SKM-1 treated with dmso at 0.1 percent for 144 hours (cell line): ENCODE data around the gene BBS4.
"Not testable (repeated sequence)": the region's sequence is repeated elsewhere in the genome, so short reads cannot be mapped to it uniquely, and the experiment has no call there.

ENCODE experiments used
- DNase-seq: peaks from one replicate; lab custom pipeline; 2025; ENCODE audit not compliant: unreplicated experiment; lab: John Stamatoyannopoulos, UW

The BBS4 gene, protein sequence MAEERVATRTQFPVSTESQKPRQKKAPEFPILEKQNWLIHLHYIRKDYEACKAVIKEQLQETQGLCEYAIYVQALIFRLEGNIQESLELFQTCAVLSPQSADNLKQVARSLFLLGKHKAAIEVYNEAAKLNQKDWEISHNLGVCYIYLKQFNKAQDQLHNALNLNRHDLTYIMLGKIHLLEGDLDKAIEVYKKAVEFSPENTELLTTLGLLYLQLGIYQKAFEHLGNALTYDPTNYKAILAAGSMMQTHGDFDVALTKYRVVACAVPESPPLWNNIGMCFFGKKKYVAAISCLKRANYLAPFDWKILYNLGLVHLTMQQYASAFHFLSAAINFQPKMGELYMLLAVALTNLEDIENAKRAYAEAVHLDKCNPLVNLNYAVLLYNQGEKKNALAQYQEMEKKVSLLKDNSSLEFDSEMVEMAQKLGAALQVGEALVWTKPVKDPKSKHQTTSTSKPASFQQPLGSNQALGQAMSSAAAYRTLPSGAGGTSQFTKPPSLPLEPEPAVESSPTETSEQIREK

DNA sequence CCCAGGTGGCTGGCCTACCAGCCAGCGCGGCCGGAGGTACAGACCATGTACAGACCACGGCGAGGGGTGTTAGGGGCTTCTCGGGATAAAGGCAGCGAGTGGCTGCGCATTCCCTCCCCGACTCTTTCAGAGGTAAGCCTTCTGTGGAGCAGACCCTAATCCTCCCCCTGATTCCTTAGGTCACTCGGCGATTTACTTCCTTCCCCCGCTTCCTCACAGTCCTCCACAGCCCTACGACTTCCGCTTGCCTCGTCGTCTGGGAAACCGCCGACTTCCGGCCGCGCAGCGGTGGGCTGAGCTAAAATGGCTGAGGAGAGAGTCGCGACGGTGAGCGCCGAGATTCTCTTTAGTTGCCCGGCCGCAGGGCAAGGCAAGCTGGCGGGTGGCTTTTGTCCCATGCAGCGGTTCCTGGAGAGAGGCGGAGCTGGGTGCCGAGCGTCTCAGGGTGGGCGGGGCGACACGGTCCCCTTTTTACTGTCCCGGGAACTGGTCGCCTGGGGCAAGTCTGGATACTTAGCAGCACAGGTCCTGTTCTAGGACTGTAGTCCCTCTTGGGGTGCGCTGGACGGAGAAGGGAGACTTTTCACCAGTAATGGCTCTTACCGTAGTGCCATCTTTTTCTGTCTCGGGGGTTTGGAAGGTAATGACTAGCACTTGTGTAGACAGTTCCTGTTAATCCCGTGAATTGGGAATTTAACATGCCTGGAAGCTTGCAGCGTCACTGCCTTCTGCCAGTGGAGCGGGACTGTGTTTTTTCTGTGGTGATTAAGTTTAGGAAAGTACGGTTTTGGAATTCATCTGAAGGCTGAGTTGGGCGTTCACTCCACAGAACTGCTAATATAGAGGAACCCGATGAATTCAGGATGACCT lies at the start of gene BBS4, which contains the start of gene HIGD2B:
BBS4 (plus strand) TSS at position 283 of the 870 bp plus-strand sequence; CDS start at position 304, 21 bp downstream.
HIGD2B (minus strand) TSS at position 258 of the 870 bp plus-strand sequence. CDS start 9,808 bp downstream, outside the sequence.
- no peak for DNase-seq

DNA sequence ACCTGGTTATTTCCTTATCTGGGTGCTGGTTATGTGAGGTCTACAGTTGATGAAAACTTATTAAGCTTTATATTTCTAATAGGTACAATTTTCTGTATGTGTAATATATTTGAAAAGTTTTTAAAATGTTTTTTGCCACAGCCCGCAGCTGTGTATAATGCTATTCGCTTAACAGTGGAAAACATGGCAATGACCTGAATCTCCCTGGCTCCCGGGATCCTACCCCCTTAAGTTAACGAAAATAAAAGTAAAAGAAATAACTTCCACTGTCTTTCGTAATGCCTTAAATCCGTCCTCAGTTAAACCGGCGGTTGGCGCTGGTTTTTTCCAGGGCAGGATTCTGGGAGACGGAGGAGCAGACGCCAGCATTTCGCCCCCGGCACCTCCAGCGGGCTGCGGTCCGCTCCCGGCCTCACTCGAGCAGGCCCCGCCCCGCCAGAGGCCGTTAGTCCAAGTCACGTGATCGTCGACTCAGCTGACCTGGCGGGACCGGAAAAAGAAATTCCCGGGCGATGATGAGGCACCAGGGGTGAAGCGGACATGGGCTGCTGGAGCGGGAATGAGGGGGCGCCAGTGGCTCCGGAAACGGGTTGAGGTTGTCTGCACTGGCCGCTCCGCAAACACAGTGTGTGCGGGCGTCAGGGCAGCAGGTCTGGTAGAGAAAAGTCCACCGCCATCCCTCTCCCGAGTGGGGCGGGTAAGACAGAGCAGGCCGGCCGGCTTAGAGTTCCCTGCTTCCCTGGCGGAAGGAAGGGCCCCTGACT lies 49.3 kb upstream of the BBS4 start:
- not testable (repeated sequence) for DNase-seq

DNA sequence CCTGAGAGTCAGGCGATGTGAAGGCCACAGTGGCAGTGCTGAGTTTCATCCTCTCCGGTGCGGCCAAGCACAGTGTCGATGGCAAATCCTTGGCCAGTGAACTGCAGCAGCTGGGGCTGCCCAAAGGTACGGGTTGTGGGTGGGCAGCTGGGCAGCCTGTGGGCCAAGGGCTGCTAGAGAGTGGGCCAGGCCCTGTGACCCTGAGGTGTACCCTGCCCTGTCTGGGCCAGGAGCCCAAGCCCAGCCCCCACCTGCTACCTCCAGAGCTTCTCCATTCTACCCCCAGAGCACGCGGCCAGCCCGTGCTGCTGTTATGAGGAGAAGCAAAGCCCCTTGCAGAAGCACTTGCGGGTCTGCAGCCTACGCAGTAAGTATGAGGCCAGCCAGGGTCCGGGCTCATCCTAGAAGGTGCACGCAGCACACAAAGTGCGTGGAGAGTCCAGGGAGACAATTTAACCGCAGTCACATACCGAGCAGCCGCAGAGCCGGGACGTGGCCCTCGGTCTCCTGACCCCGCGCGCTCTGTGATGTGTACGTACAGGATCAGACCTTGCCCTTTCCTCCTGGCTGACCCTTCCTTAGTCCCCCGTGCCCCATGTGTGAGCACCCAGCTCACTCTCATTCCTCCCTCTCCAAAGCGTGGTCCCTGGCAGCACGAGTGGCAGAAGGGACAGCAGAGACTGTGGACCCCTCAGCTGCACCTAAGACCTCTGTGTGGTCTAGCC lies 46.1 kb upstream of the BBS4 start:
- not testable (repeated sequence) for DNase-seq

DNA sequence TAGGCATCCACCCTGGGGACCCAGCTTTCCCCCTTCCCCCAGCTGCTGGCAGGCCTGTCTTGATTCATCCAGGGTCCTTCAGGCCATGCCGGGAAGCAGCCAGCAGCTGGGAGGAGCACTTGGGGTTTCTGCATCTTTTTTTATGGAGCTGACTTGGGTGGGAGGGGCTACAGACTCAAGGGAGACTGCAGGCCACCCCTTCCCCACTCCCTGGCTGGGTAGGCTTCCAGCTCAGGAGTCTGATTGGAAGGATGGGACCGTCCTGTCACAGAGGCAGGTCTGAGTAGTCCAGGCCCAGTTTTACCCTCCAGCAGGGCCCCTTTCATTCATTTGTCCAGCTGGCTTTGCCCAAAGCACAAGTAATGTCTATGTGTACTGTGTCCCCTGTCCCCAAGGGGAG lies 43.7 kb upstream of the BBS4 start:
- not testable (repeated sequence) for DNase-seq

DNA sequence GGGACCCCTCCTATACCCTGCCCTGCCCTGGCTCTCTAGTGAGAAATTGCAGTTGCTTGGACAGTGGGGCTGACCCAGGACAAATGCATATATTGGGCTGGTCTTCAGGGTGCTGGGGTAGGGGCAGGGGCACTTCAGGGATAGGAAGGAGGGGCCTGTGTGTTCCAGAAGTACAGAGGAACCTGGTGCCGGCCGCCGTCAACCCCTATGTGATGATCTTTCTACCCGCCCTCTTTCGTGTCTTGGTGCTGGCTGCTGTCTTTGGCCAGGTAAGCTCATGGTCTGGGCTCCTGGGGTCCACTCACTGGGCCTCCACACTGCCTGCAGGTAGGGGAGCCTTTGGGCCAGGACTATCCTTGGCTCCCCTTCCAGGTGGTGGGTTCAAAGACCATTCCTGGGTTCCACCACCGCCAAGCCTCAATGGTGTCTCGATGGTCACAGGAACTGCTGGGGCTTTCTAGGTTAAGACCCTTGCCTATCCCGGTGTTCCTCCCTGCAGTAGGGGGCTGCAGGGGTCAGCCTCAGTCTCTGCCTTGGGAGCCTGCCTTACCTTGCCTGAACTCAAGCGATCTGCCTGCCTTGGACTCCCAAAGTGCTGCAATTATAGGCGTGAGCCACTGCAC lies 37.3 kb upstream of the BBS4 start:
- DNase-seq = not testable (repeated sequence)

DNA sequence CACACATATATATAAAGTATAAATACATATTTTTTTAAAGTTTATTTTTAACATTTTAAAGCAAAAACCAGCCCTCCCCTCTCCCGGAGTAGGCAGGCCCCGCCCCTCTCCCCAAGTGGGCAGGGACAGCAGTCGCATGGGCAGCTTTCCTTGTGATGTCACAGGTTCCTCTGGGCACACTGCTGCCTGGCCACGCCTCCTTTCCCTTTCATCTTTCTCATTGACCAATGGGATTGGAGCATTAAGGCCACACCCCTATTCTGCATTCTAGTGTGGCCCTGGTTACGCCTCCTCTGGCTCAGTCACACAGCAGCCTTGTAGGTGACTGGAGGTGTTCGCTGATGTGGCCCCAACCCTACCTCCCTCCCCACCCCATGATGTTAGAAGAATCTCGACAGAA lies 31.6 kb upstream of the BBS4 start, which contains the start of gene GOLGA6B:
GOLGA6B (plus strand) TSS at position 301 of the 400 bp plus-strand sequence; CDS start at position 342, 41 bp downstream.
- not testable (repeated sequence) for DNase-seq

DNA sequence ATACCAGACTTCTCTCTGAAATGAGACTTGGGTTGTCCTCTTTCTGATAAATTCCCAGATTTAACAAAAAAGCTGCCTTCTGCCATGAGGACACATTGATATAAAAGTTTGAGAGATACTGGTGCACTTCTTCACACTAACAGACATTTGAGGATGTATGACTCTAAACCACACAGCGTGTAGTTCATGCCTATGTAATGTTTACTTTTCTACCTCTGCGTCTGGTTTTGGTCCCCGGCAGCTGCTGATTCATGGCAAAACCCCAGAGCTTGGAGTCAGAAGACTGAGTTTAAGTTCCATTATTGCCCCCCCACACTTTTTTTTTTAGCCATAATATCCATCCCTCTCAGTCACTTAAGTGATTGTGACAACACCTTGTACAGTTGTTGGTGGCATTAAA lies 30.0 kb upstream of the BBS4 start:
- not testable (repeated sequence) for DNase-seq

DNA sequence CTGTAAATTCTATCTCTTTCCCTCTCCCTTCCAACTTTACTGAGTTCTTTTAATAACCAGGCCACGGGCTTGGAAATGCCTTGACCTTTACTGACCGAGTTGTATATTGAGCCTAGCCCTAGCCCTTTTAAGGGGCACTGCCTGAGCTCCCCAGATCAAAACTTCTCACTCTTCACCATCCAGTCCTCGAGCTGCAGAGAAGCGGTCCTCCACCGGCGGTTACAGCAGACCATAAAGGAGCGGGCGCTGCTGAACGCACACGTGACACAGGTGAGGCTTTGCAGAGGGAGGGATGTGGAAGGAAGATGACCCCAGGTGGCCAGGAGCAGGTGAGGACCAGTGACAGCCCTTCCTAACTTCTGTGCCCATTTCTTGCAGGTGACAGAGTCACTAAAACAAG lies 24.9 kb upstream of the BBS4 start:
- not testable (repeated sequence) for DNase-seq

DNA sequence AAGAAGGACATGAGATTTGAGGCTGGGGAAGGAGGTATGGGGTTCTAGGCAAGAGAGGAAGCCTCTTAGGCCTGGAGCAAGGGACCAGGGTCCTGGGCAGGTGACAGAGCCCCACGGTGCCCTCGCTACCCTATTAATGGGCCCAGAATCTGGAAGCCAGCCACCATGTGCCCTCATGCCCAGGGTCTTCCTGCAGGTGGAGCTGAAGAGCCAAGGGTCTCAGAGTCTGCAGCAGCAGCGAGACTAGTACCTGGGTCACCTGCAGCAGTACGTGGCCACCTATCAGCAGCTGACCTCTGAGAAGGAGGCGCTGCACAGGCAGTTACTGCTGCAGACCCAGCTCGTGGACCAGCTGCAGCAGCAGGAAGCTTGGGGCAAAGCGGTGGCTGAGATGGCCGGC lies 22.1 kb upstream of the BBS4 start:
- not testable (repeated sequence) for DNase-seq

DNA sequence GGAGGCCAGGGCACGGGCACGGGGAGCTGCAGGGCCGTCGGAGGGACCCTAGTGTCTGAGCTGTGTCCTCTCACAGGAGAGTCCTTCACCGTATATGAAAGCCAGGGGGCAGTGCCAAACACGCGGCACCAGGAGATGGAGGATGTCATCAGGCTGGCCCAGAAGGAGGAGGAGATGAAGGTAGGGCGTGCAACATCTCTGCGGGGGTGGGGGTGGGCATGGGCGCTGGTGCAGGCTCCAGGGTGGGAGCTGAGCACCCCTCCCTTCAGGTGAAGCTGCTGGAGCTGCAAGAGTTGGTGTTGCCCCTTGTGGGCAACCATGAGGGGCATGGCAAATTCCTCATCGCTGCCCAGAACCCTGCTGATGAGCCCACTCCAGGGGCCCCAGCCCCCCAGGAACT lies 20.3 kb upstream of the BBS4 start:
- DNase-seq = not testable (repeated sequence)

DNA sequence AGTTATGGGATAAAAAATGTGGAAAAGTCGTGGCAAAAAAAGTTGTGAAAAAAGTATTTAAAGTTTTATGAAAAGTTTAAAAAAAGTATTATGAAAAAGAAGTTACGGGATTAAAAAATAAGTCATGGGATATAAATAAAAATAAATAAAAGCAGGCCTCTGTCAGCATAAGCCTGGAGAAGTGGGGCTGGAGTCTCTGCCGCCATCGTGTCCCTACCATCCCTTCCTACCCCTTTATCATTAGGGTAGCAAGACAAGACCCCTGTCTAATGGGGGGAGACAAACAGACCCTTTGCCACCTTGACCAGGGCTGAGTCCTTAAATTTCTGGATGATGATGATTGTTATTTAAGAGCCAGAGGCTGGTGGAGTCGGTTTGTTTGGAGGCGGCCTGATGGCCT lies 16.2 kb upstream of the BBS4 start:
- not testable (repeated sequence) for DNase-seq

DNA sequence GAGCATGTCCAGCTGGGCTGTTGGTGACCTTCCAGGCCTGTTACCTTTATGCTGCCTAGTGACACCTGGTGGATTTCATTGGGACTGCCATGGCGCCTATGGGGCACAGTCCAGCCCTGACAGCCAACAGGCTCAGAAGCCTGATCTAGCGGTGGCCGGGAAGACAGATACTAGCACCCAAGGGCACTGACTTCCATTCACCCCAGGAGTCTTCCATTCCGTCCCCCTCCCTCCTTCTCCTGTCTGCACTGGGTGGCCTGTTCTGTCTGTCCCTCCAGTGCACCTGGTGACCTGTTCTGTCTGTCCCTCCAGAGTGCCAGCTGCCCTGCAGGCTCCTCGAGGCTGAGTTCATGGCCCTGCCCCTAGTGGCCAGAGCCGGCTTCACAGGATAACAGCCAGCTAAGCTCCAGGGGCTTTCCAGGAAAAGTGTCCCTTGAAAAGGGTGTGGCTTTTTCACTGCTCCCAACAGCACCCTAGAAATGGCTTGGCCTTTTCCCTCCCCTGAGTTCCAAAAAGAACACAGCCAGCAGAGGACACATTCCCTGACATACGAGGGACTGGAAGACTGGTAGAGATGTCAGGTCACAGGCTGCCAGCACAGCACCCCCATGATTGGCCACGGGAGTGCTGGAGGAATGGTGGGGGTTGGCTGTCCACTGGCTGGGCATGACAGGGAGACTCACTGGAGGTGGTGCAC lies 15.2 kb upstream of the BBS4 start:
- DNase-seq = not testable (repeated sequence)

DNA sequence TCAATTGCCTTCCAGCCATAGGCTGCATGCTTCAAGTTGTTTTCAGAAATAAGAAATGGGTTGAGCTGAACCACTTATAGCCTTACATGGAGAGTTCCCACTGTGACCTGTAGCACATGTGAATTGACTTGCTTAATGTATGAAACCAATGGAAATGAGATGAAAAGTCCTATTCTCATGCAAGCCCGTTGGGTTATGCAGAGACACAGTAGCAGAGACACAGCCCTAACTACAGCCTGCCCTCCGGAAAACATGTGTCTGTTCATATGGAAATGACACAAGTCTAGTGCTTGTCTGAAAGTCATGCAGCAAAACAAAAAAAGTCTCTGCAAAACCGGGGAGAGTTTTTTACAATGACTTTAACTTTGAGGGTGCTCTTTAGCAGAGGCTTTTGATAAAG lies 14.5 kb upstream of the BBS4 start:
- DNase-seq = no peak

DNA sequence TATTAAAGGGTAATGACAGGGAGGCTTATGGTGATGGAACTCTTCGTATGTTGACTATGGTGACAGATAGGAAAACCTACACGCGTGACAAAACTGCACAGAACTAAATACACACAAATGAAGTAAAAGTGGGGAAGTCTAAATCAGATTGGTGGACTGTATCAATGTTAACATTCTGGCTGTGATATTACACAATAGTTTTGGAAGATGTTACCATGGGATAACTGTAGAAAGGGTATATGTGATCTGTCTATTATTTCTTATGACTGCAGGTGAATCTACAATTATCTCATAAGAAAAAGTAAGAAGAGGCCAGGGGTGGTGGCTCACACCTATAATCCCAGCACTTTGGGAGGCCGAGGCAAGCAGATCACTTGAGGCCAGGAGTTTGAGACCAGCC lies 9.2 kb upstream of the BBS4 start:
- no peak for DNase-seq

DNA sequence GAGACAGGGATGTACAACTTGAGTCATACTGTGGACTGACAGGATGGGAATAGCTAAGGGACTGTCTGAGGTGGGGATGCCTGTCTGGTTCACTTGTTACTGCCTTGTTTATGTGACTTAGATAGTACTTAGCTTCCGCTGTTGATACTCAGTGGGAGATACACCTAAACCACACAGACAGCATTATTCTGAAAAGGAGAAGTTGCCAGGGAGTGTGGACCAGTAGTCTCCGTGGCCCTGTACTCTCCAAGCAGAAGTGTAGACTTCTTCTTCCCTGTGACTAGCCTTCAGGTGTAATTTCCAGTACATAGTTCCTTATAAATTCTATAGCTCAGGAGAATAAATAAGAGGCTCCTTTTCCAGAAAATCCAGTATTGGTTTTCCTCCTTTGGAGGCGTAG lies 5.1 kb upstream of the BBS4 start:
- no peak for DNase-seq

DNA sequence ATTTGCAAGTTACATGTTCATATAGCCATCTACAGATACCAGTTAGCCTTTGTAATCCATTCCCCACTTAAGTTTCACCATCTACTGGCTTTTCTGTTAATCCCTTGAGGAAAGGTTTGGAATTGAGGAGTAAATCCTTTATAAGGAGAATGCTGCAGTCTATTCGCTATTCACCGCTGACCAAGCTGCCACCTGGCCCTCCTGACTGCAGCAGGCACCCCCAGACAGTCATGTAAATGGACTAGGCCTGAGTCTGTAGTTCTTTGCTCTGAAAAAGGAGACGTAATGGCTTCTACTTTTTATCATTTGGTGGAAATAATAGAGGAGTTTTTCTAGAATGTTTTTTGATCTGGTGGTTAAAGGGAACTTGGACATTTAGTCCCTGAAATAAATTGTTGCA lies 3.2 kb upstream of the BBS4 start:
- no peak for DNase-seq

DNA sequence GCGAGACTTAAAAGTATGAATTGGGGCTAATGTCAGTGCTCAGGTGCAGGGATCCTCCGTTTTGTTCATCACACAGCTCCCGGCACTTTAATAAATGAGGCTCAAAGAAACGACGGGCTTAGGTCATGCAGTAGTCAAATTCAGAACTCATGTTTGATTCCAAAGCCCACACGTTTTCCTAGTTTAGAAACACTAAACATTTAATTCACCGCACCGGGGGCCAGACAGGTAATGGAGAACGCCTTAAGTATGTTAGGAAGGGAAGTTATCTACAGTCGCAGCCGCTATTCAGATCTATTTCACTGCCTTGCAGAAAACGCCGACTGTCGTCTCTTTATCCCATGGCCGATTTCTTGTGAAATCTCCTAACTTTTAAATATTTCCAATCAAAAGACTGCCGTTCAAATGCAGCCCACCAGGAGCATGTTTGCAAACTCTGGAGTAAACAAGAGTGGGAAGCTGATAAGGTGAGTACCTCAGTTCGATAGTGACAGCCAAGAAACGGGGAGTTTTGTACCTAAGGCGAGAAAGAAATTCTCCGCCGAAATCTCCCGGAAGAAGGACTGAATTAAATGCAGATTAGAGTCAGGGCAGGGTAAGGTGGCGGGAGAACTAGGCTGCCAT lies 594 bp upstream of the BBS4 start:
- no peak for DNase-seq

DNA sequence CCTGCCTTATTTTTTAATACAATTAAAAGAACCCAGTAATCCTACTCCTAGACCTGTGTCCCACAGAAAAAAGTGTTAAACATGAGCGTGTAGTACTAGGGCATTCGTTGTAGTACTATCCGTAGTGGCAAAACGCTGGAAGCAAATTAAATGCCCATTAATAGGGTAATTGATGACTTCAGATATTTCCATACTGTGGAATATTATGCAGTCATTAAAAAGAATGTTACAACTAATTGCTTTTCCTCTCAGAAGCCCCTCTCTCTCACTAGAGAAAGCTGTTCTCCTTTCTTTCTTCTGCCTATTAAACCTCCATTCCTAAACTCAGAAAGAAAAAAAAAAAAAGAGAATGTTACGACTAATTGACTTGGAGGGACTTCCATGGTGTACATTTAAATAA lies 2.7 kb downstream of the BBS4 start:
- no peak for DNase-seq

DNA sequence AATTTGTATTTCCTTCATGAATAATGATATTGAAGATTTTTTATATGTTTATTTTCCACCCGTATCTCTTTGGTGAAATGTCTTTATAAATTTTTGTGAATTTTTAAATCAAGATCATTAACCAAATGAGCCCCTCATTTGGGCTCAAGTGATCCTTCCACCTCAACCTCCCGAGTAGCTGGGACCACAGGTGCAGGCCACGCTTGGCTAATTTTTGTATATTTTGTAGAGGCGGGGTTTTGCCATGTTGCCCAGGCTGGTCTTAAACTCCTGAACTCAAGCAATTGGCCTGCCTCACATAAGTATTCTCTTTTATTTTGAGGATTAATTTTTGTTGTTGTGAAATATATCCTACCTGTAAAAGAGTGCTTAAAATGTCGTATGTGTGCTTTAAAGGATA lies 4.9 kb downstream of the BBS4 start:
- DNase-seq = no peak
